Measurements from ENCODE around the gene ESAM.

Gene ESAM

DNA sequence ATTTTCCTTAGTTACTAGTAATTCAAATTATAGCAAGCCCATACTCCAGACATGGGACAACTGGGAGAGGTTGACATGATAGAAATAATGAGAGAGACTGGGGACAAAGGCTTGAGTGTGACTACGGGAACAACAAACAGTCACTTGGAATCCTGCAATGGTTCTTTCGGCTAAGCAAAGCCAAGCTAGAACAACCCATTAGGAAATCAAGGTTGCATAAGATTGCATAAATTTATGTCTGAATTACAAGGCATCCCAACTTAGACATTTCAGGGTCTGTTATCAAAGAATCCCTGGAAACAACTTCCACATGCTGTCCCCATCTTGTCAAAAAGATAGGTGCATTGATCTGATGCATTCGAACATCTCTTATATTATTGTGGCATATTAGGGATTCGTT, 32.5 kb downstream of the ESAM start:
- no peak for DNase-seq (ENCODE audit: low read depth)
- TF ChIP-seq, protein P1, sequence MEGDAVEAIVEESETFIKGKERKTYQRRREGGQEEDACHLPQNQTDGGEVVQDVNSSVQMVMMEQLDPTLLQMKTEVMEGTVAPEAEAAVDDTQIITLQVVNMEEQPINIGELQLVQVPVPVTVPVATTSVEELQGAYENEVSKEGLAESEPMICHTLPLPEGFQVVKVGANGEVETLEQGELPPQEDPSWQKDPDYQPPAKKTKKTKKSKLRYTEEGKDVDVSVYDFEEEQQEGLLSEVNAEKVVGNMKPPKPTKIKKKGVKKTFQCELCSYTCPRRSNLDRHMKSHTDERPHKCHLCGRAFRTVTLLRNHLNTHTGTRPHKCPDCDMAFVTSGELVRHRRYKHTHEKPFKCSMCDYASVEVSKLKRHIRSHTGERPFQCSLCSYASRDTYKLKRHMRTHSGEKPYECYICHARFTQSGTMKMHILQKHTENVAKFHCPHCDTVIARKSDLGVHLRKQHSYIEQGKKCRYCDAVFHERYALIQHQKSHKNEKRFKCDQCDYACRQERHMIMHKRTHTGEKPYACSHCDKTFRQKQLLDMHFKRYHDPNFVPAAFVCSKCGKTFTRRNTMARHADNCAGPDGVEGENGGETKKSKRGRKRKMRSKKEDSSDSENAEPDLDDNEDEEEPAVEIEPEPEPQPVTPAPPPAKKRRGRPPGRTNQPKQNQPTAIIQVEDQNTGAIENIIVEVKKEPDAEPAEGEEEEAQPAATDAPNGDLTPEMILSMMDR (IDR thresholded peaks at IDR 0.05; ENCODE audit: insufficient read depth, low read depth, low read length, missing control alignments): no peak

DNA sequence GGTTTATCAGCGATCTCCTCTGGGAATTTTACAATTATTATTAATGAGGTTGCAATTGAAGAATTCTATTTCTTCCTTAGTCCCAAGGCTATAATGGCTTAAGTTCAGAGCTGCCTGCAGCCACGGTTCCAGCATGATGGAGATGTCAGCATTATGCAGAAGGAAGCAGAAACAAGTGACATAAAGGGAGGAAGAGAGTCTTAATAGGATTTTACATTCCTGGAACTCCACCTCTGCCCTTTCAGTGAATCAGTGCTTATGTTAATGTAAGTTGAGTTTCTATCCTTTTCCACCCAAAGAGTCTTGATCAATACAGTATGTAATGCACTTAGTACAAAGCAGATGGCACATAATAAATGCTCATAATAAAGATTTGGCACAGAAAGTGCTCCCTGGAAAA, 34.0 kb downstream of the ESAM start:
- no peak overlapping the region for H3K4me3 ChIP-seq (ENCODE audit: low read depth, low read length)
- no peak for DNase-seq (ENCODE audit: low read depth)
- TF ChIP-seq, protein P1 (IDR thresholded peaks at IDR 0.05; ENCODE audit: insufficient read depth, low read depth, low read length, missing control alignments): no peak

More for the DNA sequence above, 32.5 kb downstream of the ESAM start:
- H3K4me3 ChIP-seq (ENCODE audit: low read depth, low read length): no peak overlapping the region

DNA sequence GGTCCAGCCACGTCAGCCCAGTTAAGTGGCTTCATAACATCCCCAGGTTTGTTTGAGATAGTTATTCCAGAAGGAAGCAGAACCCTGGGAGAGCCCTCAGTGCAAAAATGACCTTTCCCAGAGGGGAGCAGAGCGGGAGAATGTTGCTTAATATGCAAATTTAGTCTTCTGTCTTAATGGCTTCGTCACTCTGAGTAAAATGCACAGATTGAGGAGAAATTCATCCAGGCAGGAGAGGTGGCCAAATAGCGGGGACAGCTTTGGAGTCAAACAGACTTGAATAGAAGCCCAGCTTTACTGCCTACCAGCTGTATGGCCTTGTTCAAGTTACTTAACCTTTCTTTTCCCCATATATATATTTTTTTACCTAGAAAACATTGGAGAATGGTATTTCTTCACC, 34.6 kb downstream of the ESAM start:
- TF ChIP-seq, protein P1 (IDR thresholded peaks at IDR 0.05; ENCODE audit: insufficient read depth, low read depth, low read length, missing control alignments): no peak
- H3K4me3 ChIP-seq (ENCODE audit: low read depth, low read length): no peak overlapping the region
- no peak for DNase-seq (ENCODE audit: low read depth)

DNA sequence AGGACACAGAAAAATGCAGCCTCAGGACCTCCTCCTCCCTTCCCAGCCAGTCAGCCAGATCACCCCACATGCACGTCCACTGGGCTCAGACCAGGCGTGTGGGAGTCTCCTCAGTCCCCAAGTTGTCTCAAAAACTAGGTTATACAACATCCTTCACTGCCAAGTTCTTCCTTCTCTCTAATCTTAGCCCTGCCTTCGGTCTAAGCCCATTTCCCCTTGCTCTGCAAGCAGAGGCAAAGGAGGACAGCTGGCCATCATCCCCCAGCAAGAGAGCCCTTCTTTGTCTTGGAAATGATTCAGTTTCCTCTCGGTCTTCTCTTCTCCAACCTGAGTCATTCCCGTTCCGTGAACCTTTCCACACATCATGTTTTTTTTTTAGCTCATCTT, 36.4 kb downstream of the ESAM start:
- TF ChIP-seq, protein P1 (IDR thresholded peaks at IDR 0.05; ENCODE audit: insufficient read depth, low read depth, low read length, missing control alignments): no peak
- DNase-seq (ENCODE audit: low read depth): no peak
- H3K4me3 ChIP-seq (ENCODE audit: low read depth, low read length): no peak overlapping the region

DNA sequence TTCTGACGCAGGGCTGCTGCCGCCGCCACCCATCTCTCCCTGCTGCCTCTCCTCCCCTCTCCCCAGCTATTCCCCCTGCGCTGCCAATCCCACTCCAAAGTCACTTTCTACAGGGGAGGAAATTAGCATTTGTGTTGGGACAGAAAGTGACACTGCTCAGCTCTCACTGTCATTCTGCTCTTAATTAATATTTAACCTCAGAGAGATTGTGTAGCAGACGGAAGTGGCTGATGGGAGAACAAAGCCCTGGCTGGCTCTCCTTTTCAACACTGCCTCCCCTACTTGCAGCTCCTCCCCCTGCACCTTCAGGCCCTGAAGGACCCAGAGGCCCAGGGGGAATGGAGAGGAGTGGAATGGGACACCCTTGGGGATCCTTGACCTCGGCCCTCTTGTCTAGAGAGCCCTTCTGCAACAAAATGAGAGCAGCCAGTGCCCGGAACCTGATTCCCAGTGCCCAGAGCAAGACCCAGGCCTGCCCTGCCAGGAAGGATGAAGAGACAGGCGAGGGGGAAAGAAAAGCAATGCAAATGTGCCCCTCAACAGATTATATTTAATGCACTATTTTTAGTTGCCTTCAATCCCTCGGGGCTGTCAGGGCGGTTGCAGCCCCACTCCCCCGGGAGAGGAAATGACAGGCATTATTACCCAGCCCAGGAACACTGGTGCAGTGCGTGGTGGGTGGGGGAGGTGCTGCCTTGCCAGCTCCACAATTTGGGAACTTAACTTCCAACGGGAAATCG, 36.9 kb downstream of the ESAM start:
- TF ChIP-seq, protein P1 (IDR thresholded peaks at IDR 0.05; ENCODE audit: insufficient read depth, low read depth, low read length, missing control alignments): no peak
- DNase-seq (ENCODE audit: low read depth): no peak
- no peak overlapping the region for H3K4me3 ChIP-seq (ENCODE audit: low read depth, low read length)

DNA sequence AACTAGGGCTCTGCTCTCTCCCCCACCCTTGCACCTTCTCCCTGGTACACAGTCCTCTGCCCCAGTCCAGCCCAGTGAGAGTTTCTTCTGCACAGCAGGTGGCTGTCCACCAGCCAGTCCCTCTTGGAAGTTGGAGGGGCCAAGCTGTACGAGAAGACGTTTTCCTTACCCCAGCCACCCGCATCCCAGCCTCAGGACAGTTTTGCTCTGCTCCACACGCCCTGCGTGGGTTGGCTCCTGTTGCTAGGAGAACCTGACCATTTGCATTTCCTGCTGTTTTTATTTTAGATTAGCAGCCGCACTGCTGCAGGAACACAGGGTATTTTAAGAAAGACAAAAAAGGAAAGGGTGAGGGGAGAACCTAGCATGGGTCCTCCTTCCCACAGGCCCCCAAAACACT, 39.9 kb downstream of the ESAM start:
- DNase-seq (ENCODE audit: low read depth): no peak
- TF ChIP-seq, protein P1 (IDR thresholded peaks at IDR 0.05; ENCODE audit: insufficient read depth, low read depth, low read length, missing control alignments): no peak
- no peak overlapping the region for H3K4me3 ChIP-seq (ENCODE audit: low read depth, low read length)

DNA sequence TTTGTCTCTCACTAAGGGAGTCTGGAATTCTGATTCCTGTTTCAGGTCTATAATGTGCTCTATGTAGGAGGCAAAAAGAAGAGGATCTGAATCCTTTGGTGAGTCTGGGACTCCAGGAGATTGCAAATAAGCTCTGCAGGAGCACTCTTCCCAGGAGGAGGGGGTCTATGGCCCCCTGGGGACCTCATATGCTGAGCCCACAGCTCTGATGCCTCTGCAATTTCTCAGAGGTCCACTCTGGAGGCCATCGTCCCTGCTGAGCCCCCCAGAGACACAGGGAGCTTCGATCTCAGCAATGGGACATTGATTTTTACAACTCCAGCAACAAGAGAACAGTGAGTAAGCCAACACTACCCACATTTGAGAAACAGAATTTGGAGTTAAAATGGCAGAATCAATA, 42.6 kb downstream of the ESAM start:
- TF ChIP-seq, protein P1 (IDR thresholded peaks at IDR 0.05; ENCODE audit: insufficient read depth, low read depth, low read length, missing control alignments): no peak
- no peak for DNase-seq (ENCODE audit: low read depth)
- H3K4me3 ChIP-seq (ENCODE audit: low read depth, low read length): no peak overlapping the region
